Gastroesophageal sphincter (tissue), 3 donors: ENCODE measurements around the gene NFATC2.

Experiments used
- EP300 ChIP-seq: sonication (generic); formaldehyde crosslinking; IDR thresholded peaks from one replicate; pipeline ENCODE4 v1.6.1; 2017; ENCODE audit warnings: antibody characterized with exemption, mild to moderate bottlenecking
- POLR2A ChIP-seq, 2 donors: fragments of 450-650 bp; IDR thresholded peaks; one replicate each; pipeline ENCODE4 v1.6.1; 2017; ENCODE audit warnings: antibody characterized with exemption in 2 of 2, mild to moderate bottlenecking in 2 of 2, moderate library complexity in 1 of 2
- TF ChIP-seq, protein P1 (sequence below), 4 experiments: fragments of 200-600 bp in 2 of 4; fragments of 450-650 bp in 2 of 4; sonication (generic) in 1 of 4; IDR thresholded peaks; one replicate each; pipeline ENCODE4 v1.5.1; 2017 to 2019; ENCODE audit warnings: antibody characterized with exemption in 4 of 4, mild to moderate bottlenecking in 2 of 4, moderate library complexity in 2 of 4

DNA sequence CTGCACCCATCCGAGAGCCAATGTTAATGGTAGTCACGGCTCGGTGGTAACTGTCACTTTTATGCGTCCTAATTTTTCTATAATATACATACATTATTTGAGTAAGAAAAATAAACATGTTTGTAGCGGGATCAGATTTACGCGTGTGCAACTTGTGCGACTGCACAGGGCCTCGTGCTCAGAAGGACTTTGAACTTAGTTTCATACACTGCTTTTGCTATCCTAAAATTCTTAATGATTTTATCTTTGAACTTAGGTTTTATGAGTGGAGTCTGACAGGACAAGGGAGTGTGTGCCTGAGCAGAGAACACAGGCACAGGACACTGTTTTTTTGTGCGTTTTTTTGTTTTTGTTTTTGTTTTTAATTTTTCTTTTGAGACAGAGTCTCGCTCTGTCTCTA, 189.7 kb downstream of the NFATC2 start:
- no peak for TF ChIP-seq POLR2A (IDR thresholded peaks at IDR 0.05)
- TF ChIP-seq, protein P1, sequence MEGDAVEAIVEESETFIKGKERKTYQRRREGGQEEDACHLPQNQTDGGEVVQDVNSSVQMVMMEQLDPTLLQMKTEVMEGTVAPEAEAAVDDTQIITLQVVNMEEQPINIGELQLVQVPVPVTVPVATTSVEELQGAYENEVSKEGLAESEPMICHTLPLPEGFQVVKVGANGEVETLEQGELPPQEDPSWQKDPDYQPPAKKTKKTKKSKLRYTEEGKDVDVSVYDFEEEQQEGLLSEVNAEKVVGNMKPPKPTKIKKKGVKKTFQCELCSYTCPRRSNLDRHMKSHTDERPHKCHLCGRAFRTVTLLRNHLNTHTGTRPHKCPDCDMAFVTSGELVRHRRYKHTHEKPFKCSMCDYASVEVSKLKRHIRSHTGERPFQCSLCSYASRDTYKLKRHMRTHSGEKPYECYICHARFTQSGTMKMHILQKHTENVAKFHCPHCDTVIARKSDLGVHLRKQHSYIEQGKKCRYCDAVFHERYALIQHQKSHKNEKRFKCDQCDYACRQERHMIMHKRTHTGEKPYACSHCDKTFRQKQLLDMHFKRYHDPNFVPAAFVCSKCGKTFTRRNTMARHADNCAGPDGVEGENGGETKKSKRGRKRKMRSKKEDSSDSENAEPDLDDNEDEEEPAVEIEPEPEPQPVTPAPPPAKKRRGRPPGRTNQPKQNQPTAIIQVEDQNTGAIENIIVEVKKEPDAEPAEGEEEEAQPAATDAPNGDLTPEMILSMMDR (IDR thresholded peaks at IDR 0.05): no peak
- TF ChIP-seq EP300: no peak
